MM.1S (cell line): ENCODE measurements around the gene DISP3.

ENCODE experiments used
- DNase-seq: peaks from one replicate; pipeline ENCODE4 v3.0.0-alpha.2; 2015
- H2AFZ ChIP-seq: fragments of 300-600 bp; sonication (generic); 2 replicates; pipeline ENCODE4 v1.6.0; 2016; ENCODE audit warnings: antibody characterized with exemption, low read length
- H3F3A ChIP-seq: fragments of 300-600 bp; sonication (generic); 2 replicates; pipeline ENCODE4 v1.6.1; 2016; ENCODE audit warnings: mild to moderate bottlenecking, antibody characterized with exemption, low read length, moderate library complexity, mixed read lengths; ENCODE audit not compliant: insufficient read depth
- H3K27ac ChIP-seq: fragments of 300-600 bp; sonication (generic); 2 replicates; pipeline ENCODE4 v1.5.1; 2016; ENCODE audit warnings: mild to moderate bottlenecking, low read length
- H3K27me3 ChIP-seq: fragments of 300-600 bp; sonication (generic); replicated peaks from 2 replicates; pipeline ENCODE4 v1.6.0; 2016; ENCODE audit warnings: low read length; ENCODE audit not compliant: insufficient read depth
- H3K36me3 ChIP-seq: fragments of 300-600 bp; sonication (generic); replicated peaks from 2 replicates; pipeline ENCODE4 v1.6.1; 2016; ENCODE audit warnings: mild to moderate bottlenecking, low read length, mixed read lengths; ENCODE audit not compliant: insufficient read depth
- H3K4me1 ChIP-seq: fragments of 300-600 bp; sonication (generic); 2 replicates; pipeline ENCODE4 v1.6.1; 2016; ENCODE audit warnings: low read length, mixed read lengths
- H3K4me2 ChIP-seq: fragments of 300-600 bp; sonication (generic); 2 replicates; pipeline ENCODE4 v1.6.0; 2016; ENCODE audit warnings: low read depth, low read length
- H3K4me3 ChIP-seq: fragments of 300-600 bp; sonication (generic); 2 replicates; pipeline ENCODE4 v1.5.1; 2016; ENCODE audit warnings: low read length, mixed read lengths
- H3K79me2 ChIP-seq: fragments of 300-600 bp; sonication (generic); 2 replicates; pipeline ENCODE4 v1.6.1; 2016; ENCODE audit warnings: mixed run types, low read length, mixed read lengths
- H3K9ac ChIP-seq: fragments of 300-600 bp; sonication (generic); 2 replicates; pipeline ENCODE4 v1.6.1; 2016; ENCODE audit warnings: low read length, mixed read lengths
- H3K9me2 ChIP-seq: fragments of 300-600 bp; sonication (generic); replicated peaks from 2 replicates; pipeline ENCODE4 v1.6.1; 2016; ENCODE audit warnings: mild to moderate bottlenecking, low read length, mixed read lengths; ENCODE audit not compliant: insufficient read depth
- H3K9me3 ChIP-seq: fragments of 300-600 bp; sonication (generic); replicated peaks from 2 replicates; pipeline ENCODE4 v1.6.1; 2016; ENCODE audit warnings: mild to moderate bottlenecking, low read length, mixed read lengths; ENCODE audit not compliant: insufficient read depth
- H4K20me1 ChIP-seq: fragments of 300-600 bp; sonication (generic); 2 replicates; pipeline ENCODE4 v1.6.1; 2016; ENCODE audit warnings: mild to moderate bottlenecking, low read length, moderate library complexity, mixed read lengths; ENCODE audit not compliant: insufficient read depth
- CTCF ChIP-seq: fragments of 300-600 bp; sonication (generic); IDR thresholded peaks from 2 replicates; pipeline ENCODE4 v1.5.1; 2016; ENCODE audit warnings: antibody characterized with exemption, low read length, mixed read lengths
- EZH2 ChIP-seq: fragments of 300-600 bp; sonication (generic); optimal IDR thresholded peaks from 2 replicates; pipeline ENCODE3; 2017; ENCODE audit warnings: low read depth, mild to moderate bottlenecking, antibody characterized with exemption, low read length, mixed read lengths
- EZH2phosphoT487 ChIP-seq: fragments of 300-600 bp; sonication (generic); IDR thresholded peaks from 2 replicates; pipeline ENCODE4 v1.6.1; 2018; ENCODE audit warnings: antibody characterized with exemption, low read length

The DISP3 gene

DNA sequence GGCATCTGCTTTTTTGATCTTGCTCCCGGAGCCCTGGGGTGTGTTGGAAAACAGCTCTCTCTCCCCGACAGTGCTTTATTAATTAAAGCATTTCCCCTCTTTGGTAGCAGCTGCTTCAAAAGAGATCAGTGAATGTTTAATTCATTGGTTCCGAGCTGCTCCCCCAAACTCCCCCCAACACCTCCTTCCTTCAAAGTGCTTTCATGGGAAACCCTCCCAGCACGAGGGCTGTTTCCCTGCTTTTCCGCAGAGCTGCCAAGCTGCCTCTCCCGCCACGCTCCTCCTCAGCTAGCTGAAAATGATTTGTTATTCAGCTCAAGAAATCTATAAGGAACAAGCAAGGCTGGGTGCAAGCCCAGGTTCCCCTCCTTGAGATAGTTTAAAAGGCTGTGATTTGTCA is 40.0 kb upstream of the DISP3 start:
- Histone ChIP-seq H3K27me3 (peaks cover 100% of the 10 kb centered on the region), H3K27ac (no peak overlapping the region), H3K9ac (no peak overlapping the region), H3K4me3 (no peak overlapping the region), H3K4me2 (no peak overlapping the region), H3K36me3 (no peaks in the 10 kb centered on the region), H3K4me1 (no peaks in the 10 kb centered on the region), H3F3A (no peaks in the 10 kb centered on the region), H3K9me3 (no peaks in the 10 kb centered on the region), H4K20me1 (no peaks in the 10 kb centered on the region), H3K9me2 (no peaks in the 10 kb centered on the region), H2AFZ (no peak overlapping the region), H3K79me2 (no peaks in the 10 kb centered on the region)
- TF ChIP-seq EZH2 = no peak
- TF ChIP-seq CTCF = no peak
- TF ChIP-seq EZH2phosphoT487 = no peak
- DNase-seq = no peak

DNA sequence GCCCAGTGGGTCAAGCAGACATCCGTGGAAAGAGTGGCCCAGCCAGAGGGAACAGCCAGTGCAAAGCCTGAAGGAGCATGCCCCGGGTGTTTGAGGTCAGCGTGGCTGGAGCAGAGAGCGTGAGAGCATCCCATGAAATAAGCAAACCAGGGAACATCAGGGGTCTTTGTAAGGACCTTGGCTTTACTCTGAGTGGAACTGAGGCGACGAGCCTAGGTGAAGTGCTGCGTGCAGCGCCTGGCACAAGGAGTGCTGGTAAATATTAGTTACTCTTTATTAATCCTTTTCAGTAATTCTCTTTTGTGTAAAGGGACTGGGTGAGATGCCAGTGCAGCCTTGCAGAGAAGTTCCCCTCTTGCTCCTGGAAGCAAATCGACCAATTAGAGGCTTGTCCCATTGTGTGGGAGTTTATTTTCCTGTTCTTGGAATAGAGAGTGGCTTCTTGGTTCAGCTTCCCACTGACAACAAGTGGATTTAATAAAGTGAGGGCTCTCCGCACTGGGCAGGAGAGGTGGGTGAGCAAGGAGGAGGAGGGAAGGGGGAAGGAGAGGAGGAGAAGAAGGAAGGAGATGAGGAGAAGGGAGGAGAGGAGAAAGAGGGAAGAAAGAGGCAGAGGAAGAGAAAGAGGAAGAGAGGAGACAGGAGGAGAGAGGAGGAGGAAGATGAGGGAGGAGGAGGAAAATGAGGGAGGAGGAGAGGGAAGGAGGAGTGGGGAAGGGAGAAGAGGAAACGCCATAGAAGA is 37.6 kb upstream of the DISP3 start:
- Histone ChIP-seq H2AFZ (no peak overlapping the region), H3K4me1 (no peaks in the 10 kb centered on the region), H3K79me2 (no peaks in the 10 kb centered on the region), H3F3A (no peaks in the 10 kb centered on the region), H3K36me3 (no peaks in the 10 kb centered on the region), H3K9me3 (no peaks in the 10 kb centered on the region), H3K27me3 (peaks cover 100% of the 10 kb centered on the region), H3K4me3 (no peak overlapping the region), H3K27ac (no peak overlapping the region), H3K9ac (no peak overlapping the region), H4K20me1 (no peaks in the 10 kb centered on the region), H3K9me2 (no peaks in the 10 kb centered on the region), H3K4me2 (no peak overlapping the region)
- no peak for DNase-seq
- TF ChIP-seq EZH2 (no peak), CTCF (no peak), EZH2phosphoT487 (no peak)

- Histone ChIP-seq H4K20me1 (no peaks in the 10 kb centered on the region), H3K4me1 (no peaks in the 10 kb centered on the region), H3K79me2 (no peaks in the 10 kb centered on the region), H3F3A (no peaks in the 10 kb centered on the region), H3K4me3 (no peak overlapping the region), H3K9me3 (no peaks in the 10 kb centered on the region), H3K9me2 (no peaks in the 10 kb centered on the region), H2AFZ (no peak overlapping the region), H3K4me2 (no peak overlapping the region), H3K27ac (no peak overlapping the region), H3K9ac (no peak overlapping the region), H3K27me3 (peaks cover 98% of the 10 kb centered on the region), H3K36me3 (no peaks in the 10 kb centered on the region)
- no peak for DNase-seq
- no peak for TF ChIP-seq EZH2phosphoT487
- no peak for TF ChIP-seq EZH2
Measured at GRCh38 chr1:11443043-11443442, 35.9 kb upstream of the DISP3 start.

DNA sequence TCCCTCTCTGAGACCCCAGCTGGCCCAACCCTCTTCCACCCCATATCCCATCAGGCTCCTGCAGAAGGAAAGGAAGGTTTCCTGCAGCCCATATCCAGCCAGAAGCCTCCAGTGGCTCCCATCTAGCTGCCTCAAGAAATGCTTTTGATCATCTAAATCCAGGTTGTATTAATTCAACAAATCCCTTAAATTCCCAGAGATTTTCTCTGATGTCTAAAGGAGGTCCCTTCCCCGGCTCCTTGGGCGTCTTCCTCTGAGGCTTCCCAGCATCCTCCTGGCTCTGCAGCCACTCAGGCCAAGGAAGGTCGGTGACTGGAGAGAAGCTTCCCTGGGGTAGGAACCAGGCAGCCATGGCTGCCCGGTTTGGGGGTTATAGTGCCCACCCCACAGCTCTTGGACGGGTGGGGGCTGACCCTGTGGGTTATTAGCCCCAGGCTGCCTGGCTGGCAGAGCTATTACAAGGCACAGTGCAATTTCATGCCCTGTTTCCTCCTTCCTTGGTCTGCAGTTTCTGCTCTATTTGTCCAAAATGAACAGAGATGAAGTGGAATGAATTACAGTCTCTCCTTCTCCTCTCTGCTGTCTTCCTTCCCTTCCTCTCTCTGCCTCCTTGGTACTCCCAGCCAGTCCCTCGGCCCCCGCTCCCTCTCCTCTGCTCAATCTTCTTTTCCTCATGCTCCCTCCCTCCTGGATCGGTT is 34.8 kb upstream of the DISP3 start:
- H3F3A ChIP-seq = no peaks in the 10 kb centered on the region

More for the DNA sequence above, 34.8 kb upstream of the DISP3 start:
- no peak for TF ChIP-seq EZH2phosphoT487
- TF ChIP-seq CTCF = no peak
- no peak for TF ChIP-seq EZH2
- Histone ChIP-seq H3K9ac (no peak overlapping the region), H3K9me2 (no peaks in the 10 kb centered on the region), H3K4me2 (no peak overlapping the region), H3K27ac (no peak overlapping the region), H3K4me3 (no peak overlapping the region), H3K27me3 (peaks cover 98% of the 10 kb centered on the region), H2AFZ (no peak overlapping the region), H3K9me3 (no peaks in the 10 kb centered on the region), H3K79me2 (no peaks in the 10 kb centered on the region), H3K4me1 (no peaks in the 10 kb centered on the region), H4K20me1 (no peaks in the 10 kb centered on the region), H3K36me3 (no peaks in the 10 kb centered on the region)
- DNase-seq = no peak
